ENCODE measurements around the gene GJA3.
"Not testable (repeated sequence)": the region's sequence is repeated elsewhere in the genome, so short reads cannot be mapped to it uniquely, and the experiment has no call there.

GJA3 gene

GRCh38 chr13:20181188-20181587 is 20.3 kb upstream of the GJA3 start:
- no peak for DNase-seq

GRCh38 chr13:20178156-20178555 is 17.3 kb upstream of the GJA3 start:
- DNase-seq = no peak

- no peak for DNase-seq
These were observed 16.4 kb upstream of the GJA3 start for GRCh38 chr13:20177049-20177831.

GRCh38 chr13:20175907-20176652 is 15.2 kb upstream of the GJA3 start:
- DNase-seq = no peak

- DNase-seq = no peak
These were observed 14.5 kb upstream of the GJA3 start for GRCh38 chr13:20175406-20175794.

- DNase-seq = no peak
These were observed 14.0 kb upstream of the GJA3 start for GRCh38 chr13:20174656-20175405.

- DNase-seq = no peak
These were observed 12.4 kb upstream of the GJA3 start for GRCh38 chr13:20173116-20173746.

- DNase-seq = no peak
These were observed 10.5 kb upstream of the GJA3 start for GRCh38 chr13:20171364-20171763.

GRCh38 chr13:20170921-20171320 is 10.1 kb upstream of the GJA3 start:
- no peak for DNase-seq

GRCh38 chr13:20168396-20168795 is 7.5 kb upstream of the GJA3 start:
- DNase-seq = no peak

GRCh38 chr13:20165417-20166257 is 4.8 kb upstream of the GJA3 start:
- DNase-seq = no peak

GRCh38 chr13:20161951-20162300 is 1.1 kb upstream of the GJA3 start:
- no peak for DNase-seq

- DNase-seq = no peak
These were observed 561 bp upstream of the GJA3 start for GRCh38 chr13:20161275-20161950.

GRCh38 chr13:20159646-20160305 is 1.1 kb downstream of the GJA3 start:
- DNase-seq = no peak

- no peak for DNase-seq
These were observed 3.6 kb downstream of the GJA3 start for GRCh38 chr13:20157151-20157796.

GRCh38 chr13:20156702-20157101 is 4.2 kb downstream of the GJA3 start:
- DNase-seq = no peak

- DNase-seq = not testable (repeated sequence)
These were observed 7.6 kb downstream of the GJA3 start for GRCh38 chr13:20153290-20153689.

- no peak for DNase-seq
These were observed 9.2 kb downstream of the GJA3 start for GRCh38 chr13:20151612-20152011.

GRCh38 chr13:20151016-20151415 is 9.8 kb downstream of the GJA3 start:
- DNase-seq = no peak

- DNase-seq = no peak
These were observed 10.3 kb downstream of the GJA3 start for GRCh38 chr13:20150561-20150960.

GRCh38 chr13:20149762-20150161 is 11.1 kb downstream of the GJA3 start:
- DNase-seq = no peak

Data from NCI-H774 (cell line).